ENCODE results near the gene HOXB8.

GRCh38 chr17:48624544-48625494 lies 9.7 kb upstream of the HOXB8 start:
- TF ChIP-seq CTCF (IDR thresholded peaks at IDR 0.05; ENCODE audit: low read length): no peak
- no peak for TF ChIP-seq EZH2phosphoT487 (IDR thresholded peaks at IDR 0.05; ENCODE audit: low read length)
